Measurements from ENCODE around the gene DEFB108B. TPM values are rescaled to one million over a fixed set of nuclear protein-coding genes. Genes with fewer than 3 reads are reported as not detected.
"Not testable (repeated sequence)": the region's sequence is repeated elsewhere in the genome, so short reads cannot be mapped to it uniquely, and the experiment has no call there.

Gene DEFB108B, protein sequence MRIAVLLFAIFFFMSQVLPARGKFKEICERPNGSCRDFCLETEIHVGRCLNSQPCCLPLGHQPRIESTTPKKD
- polyA plus RNA-seq (2013, experiment 1 of 2; ENCODE audit: insufficient read length): not detected
- polyA plus RNA-seq (2013, experiment 2 of 2; ENCODE audit: insufficient read length): not detected

DNA sequence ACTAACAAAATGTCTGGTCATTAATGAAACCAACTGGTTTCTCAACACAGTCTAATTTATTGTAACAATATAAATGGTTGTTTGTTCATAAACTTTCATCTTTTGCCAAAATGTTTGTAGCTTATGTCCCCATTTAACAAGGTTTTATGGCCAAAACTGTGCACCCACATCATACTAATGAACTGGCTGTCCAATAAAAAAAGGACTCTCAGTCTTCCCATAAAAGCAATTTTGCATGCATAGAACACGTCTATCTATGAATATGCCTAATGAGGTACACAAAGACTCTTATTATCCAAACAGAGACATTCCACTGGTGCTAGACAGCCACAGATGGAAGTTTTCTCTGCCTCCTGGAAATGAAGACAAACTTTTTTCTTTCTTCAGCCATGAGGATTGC, at the start of gene DEFB108B:
Gene DEFB108B (plus strand): TSS at position 390 of the 400 bp plus-strand sequence. CDS start 0 bp downstream, at position 390.
- DNase-seq: not testable (repeated sequence)

DNA sequence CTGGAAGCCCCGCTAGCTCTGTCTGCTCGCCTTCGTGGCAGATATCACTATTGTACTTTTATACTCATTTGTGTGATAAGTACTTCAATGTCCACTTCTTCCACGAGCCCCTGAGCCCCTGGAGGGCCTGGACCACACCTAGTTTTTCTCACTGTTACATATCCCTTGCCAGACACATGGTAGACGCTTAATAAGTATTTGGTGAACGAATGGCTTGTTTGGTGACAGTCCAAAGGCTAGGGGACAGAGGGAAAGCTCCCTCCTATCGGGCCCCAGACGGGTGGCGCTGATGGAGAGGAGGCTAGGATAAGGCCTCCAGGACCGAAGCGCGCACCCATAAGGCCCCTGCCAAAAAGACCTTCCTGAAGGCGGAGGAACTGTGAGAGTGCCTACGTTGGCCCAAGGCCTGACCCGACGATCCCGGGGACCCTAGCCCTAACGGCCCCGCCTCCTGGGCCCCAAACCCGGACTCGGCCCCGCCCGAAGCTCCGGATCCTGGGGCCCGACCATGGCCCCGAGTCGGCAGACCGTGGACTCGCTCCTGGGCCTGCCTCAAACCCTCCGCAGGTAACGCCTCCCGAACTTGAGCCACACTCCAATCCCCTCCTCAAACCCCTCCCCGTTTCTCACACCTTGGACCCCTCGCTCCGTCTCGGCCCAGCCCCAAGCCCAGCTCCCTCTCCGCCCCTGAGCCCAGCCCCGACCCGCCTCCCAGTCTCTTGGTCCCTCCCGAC, 46.7 kb upstream of the DEFB108B start:
- DNase-seq: peak; percentile 83

DNA sequence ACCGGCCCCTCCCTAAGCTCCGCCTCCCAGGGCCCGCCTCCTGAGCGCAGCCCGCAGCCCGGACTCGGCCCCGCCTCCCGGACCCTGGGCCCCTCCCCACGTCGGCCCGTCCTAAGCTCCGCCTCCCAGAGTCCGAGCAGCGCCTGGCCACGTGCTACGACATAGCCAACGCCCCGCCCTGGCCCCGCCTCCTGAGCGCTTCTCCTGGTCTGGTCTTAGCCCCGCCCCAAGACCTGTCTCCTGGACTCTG, 46.2 kb upstream of the DEFB108B start:
- DNase-seq: peak; percentile 99

DNA sequence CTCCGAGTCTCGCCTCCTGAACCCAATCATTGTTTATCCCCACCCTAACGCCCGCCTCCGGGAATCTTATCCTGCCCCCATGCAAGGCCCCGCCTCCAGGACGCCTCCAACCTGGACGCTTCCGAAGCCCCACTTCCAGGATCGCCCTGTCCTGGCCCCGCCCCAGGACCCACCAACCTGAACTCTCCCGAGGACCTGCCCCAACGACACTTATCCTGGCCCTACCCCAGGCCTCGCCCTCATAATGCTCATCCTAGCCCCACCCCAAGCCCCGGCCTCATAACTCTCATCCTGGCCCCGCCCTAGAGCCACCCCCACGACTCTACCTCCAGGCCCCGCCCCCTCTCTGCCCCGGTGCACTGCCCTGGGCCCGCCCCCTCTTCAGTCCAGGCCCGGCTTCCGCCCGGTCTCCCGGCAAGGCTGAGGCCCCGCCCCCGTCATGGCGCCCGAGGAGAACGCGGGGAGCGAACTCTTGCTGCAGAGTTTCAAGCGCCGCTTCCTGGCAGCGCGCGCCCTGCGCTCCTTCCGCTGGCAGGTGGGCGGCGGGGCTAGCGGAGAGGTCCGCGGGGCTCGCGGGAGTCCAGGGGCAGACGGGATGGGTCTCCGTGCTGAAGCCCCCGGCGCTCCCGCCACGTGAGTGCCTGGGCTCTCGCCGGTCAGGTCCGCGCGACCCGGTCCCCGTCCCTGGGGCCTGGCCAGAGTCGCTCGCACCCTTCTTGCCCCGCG, 45.7 kb upstream of the DEFB108B start:
- DNase-seq: no peak

DNA sequence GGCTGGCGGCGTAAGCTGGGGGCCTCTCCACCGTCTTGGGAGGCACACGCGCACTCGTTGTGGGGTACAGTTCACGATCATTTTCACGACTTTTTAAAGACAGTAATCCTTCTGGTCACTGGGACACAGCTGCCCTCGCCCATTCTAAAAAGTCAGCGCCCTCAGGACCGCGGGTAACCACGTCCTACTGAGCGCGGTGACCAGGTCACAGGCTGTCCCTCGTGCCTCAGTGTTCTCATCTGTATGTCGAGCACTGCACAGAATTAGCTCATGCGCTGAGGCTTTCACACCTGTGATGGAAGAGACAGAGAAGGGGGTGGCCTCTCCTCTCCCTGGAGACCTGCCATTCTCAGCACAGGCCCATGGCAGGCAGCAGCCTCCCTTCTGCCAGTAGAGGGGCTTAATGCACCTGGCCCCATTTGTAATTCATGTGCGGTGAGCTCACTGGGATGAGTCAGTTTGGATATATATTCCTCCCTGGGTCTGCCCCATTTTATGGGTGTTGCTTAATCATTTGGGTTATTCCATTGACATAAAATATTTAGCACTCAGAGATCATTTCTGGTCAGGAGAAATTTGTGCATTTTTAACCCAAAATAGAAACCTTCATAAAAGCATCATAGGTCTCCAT, 45.1 kb upstream of the DEFB108B start:
- peak; percentile 77 for DNase-seq

DNA sequence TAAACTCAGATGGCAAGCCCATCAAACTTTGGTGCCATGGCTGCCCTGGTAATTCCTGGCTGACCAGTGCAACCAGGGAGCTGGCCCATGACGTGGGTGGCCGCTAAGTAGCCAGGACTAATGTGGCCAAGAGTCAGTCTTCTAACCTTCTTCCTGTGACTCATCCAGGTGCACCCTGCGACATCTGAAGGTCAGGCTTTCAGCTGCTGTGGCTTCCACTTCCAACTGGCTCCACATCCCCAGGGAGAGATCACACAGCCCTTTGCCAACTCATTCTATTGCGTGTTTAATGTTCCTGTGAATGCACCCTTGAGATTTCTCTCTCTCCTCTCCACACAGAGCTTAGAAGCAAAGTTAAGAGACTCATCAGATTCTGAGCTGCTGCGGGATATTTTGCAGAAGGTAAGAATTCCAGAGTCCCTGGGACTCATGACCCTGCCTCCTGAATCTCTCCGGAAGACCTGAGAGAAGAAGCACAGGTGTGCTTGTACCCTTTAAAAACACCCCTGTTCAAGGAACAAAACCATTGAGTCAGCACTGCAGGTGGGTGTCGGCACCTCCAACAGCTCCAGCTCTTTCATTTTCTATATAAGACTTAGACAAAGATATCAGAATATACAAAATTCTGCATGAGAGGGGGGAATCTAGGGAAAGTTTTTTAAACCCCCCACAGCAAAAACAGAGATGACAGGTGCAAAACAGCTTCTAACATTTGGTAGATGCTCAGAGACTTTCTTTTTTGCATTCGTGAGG, 43.4 kb upstream of the DEFB108B start:
- not testable (repeated sequence) for DNase-seq

DNA sequence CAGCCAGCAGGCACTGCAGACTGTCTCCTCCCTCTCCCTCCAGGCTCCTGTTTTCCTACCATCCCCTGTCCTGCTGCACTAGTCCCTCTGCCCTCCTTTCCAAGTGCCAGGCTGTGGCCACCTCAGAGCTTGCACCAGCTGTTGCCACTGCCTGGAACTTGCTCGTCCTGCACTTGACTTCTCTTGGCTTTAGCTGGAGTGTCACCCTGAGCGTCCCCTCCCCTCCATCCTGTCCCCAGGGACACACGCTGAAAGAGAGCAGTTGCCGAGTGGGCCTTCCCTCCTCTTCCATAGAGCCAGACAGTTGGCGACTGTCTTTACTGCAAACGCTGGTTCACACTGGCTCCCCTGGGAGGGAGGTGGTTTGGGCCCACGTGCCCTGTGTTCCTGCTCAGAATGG, 41.9 kb upstream of the DEFB108B start:
- DNase-seq: not testable (repeated sequence)

DNA sequence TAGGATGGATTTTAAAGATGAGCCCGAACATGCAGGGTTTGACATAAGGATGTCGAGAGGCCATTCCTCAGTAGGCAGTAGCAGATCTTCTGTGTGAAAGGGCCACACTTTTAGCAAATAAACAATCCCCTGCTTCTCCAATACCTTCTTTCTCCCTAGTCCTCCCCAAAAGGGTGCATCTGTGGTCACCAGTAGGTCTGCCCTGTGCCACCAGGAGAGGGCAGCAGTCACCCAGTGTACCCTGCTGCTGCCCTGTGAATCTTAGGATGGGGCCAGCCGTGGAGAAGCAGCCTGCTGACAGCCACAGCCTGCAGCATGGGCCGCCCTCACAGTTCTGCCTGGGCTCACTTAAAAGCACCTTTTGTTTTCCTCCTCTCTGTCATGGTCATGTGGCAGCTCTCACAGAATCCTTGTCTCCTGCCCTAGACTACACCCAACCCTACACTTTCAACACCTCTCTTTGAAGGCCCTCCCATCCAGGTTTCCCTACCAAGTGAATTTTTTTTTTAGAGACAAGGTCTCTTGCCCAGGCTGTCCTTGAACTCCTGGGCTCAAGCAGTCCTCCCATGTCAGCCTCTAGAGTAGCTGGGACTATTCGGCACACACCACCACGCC, 40.3 kb upstream of the DEFB108B start:
- DNase-seq: peak; percentile 17

DNA sequence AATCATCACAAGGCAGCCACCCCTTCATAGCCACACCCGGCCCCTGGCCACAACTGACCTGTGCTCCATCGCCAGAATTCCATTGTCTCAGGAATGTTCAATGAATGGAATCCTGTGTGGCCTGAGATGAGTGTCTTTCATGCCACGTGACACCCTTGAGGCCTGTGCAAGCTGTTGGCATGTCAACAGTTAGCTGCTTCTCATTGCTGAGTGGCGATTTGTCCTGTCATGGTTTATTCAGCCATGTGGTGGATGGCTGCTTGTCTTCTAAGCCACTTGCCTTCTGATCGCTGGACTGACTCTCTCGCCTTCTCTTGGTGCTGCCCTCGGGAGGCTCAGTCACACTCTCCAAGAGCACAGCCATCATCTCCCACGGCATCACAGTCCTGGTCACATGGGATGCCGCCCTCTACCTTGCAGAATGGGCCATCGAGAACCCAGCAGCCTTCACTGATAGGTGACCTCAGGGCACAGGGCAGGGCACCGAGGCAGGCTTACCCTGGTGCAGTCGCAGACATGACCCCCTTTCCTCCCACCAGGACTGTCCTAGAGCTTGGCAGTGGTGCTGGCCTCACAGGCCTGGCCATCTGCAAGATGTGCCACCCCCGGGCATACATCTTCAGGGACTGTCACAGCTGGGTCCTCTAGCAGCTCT, 38.5 kb upstream of the DEFB108B start:
- DNase-seq: peak; percentile 83

DNA sequence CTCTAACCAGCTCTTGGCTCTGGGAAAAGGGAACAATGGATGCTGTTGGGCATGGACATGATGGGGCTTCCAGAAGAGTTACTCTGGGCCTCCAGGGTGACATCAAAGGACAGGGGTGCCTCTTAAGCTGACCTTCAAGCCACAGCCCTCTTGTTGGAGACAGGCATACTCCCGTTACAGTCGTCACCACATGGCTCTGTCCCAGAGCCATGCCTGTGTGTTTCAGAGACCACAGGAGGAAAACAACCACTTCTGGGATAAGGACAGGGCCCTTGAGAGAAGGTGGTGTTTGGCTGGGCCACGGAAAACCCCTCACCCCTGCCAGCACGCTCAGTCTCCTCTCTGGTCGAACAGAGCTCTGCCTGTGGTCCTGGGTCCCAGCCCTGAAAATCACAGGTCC, 37.8 kb upstream of the DEFB108B start:
- DNase-seq: not testable (repeated sequence)

DNA sequence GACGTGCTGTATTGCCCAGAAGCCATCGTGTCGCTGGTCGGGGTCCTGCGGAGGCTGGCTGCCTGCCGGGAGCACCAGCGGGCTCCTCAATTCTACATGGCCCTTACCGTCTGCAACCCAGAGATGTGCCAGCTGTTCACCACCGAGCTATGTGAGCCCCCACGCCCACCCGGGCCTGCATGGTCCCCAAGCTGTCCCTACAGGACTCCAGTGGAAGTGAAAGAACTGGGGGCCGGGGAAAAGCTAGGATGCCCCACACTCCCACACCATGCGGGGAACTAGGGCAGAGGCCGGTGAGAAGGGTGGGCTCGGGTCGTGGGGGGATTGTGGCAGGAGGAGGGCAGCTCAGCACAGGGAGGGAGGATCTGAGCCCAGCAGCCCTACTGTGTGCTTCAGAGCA, 37.0 kb upstream of the DEFB108B start:
- DNase-seq: not testable (repeated sequence)

DNA sequence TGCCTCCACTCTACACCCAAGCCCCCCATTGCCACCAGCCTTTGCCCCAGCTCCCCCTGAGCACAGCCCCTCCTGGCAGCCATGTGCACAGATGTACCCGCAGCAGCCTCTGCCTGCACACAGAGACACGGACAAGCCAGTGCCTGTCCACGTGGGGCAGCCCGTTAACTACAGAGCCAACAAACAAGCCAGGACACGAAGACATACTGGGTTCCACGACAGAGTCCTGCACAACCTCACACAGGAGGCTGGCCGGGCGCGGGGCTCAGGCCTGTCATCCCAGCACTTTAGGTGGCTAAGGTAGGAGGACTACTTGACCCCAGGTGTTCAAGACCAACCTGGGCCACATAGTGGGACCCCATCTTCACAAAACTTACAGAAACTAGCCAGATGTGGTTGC, 36.2 kb upstream of the DEFB108B start:
- not testable (repeated sequence) for DNase-seq

DNA sequence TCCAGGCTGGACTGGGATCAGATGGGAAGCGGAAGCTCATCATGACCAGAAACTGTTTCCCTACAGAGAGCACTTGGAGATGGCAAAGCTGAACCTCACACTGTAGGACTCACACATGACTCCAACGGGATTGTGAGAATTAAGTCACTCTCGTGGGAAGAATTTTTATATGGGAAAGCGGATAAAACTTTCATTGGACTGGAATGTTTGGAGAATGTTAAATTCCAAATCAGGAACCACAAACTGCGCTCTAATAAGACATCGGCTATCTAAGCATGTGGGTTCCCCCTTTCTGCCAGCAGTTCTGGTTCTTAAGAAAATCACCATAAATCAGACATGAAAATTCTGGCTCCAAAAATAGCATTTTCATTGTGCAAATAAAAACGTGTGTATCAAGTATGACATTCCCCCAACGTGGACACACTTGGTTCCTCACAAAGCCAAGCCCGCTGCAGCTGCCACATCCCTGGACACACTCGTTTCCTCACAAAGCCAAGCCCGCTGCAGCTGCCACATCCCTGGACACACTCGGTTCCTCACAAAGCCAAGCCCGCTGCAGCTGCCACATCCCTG, 33.4 kb upstream of the DEFB108B start:
- DNase-seq: peak; percentile 51

DNA sequence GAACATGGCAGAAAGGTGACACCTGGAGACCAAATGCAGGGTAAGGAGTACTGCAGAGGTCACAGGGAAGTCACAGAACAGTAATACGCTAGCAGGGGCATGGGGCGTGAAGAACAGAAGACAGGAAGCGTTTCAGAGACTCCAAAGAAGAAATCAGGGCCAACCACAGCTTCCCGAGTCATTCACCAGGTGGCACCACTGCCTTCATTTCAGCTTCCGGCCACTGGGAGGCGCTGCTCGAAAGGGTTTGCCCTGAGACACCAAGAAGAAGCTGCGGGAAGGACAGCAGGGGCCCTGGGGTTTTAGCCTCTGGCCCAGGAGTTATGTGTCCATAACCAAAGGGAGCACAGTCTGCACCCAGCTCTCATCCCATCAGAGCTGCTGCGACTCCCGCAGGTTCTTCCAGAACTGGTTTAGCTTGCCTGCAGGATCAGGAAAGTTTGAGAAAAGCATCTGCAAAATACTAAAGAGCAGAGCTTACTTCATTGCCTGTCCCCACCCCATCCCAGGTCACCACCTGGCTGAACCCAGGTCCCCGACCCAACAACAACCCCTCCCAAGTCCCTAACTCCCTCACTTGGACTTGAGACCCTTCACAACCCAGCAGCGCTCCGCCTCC, 32.6 kb upstream of the DEFB108B start:
- DNase-seq: peak; percentile 55

DNA sequence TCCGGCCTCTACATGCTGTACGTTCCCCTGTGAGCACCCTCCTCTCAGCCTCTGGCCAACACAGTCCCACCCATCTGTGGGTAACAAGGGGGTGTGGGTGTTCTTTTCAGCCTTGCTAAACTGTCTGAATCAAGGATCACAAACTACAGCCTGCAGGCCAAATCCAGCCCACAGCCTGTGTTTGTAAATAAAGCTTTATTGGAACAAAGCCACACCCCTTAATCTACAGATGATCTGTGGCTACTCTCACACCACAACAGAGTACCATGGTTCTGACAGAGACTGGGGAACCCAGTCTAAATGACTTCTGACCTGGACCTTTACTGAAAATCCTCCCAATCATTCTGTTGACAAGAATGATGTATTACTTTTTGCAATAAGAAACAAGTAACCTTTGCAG, 32.0 kb upstream of the DEFB108B start:
- DNase-seq: not testable (repeated sequence)

DNA sequence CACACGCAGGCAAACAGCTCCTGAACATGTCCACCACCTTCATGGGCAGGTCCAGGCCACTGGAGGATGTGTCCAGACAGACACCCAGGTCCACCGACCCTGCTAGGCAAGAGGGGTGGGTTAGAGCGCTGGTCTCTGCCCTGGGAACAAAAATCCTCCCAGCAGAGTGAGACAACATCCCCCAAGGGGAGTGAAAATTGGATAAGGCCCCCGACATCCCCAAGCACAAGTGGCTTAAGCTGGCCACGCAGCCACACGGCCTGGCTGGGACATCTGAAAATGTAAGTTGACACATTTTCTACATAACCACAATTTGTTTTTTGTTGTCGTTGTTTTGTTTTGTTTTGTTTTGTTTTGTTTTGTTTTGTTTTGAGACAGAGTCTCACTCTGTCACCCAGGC, 30.1 kb upstream of the DEFB108B start:
- DNase-seq: not testable (repeated sequence)

DNA sequence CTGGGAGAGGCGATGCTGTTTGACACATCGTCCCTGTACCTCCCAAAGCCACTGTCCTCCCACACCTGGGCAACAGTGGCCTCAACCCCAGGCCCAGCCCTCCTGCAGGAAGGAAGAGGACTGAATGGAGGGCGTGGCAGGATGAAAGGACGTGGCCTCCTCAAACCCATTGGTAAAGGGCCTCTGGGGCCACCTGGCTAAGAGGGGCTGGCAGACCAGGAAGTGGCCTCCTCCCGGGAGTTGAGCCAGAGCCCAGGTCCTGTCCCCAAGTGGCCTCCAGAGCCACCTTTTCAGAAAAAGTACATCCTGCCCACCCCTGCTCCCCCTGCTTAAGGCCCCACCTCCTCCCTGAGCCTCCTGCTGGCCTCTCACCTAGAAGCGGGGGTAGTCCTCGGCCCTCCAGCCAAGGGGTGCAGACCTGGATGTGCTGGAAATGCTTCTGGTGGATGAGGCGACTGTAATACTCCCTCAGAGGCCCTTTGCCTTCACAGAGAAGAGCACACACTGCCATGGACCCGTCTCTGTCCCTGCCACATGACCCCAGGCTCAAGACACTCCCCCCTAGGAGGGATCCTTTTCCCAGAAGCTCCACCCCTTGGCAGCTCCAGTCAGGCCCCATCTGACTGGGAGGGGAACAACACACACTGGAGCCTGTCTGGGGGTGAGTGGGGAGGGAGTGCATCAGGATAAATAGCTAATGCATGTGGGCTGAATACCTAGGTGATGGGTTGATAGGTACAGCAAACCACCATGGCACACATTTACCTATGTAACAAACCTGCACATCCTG, 28.6 kb upstream of the DEFB108B start:
- not testable (repeated sequence) for DNase-seq

DNA sequence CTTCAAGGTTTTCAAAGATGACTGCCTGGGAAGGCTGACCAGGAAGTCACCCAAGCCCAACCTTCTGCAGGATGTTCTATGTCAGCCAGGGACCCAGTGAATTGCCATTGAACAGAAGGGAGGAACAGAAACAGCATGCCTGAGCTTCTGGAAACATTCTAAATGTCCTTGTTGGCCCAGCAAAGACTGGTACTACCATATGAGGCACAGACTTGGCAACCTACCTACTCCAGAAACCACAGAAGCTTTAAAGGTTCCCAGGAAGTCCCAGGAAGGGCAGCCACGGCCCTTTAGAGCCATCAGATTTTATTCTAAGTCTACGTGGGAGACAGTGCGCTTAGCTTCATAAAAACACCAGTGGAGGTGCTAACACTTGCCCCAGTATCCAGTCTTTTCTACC, 20.5 kb upstream of the DEFB108B start:
- peak; percentile 6 for DNase-seq

DNA sequence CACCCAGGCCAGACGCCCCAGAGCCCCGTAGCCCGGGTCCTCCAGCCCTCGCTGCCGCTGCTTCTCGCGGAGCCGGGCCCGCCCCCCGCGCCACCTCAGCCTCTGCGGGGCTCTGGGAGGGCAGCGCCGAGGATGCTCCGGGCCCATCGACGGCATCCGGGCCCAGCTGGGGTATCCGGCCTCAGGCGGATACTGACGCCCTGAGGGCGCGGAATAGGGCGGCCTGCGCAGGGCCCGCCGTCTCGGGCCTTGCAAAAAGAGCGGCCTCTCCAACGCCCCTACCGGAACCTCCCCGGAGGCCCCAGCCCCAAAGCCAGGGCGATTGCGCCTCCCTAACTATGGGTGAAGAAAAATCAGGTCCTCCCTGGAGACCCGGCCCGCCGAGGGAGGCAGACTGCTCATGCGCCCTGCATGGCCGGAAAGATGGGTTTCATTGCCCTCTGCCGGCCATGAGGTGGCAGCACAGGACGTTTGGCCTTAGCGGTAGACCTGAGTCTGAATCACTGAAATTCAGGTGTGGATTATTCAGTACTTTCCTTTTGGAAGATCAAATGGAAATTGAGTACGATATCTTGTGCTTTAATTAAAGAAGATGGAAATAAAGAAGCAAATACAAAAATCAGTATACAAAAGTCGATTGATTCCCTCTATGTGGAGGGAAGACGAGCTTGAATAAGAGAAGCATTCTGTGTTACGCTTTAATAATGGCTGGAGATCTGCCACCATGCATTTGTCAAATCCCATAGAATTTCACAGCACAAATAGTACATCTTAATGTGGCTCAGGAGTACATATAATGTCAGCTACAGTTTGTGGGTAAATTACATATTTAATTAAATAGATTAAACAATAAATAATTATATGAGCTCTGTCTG, 19.3 kb upstream of the DEFB108B start:
- DNase-seq: peak; percentile 74
